Parathyroid adenoma (tissue), 2 donors: ENCODE data around the gene IL17RC.

Source experiments
- H2AFZ ChIP-seq: fragments of 300-600 bp; sonication (generic); one replicate; pipeline ENCODE4 v1.7.0; 2017; ENCODE audit warnings: antibody characterized with exemption, mild to moderate bottlenecking
- H3K27ac ChIP-seq: fragments of 300-600 bp; sonication (generic); one replicate; pipeline ENCODE4 v1.7.0; 2017
- H3K27me3 ChIP-seq: fragments of 300-600 bp; sonication (generic); one replicate; pipeline ENCODE4 v1.7.0; 2017; ENCODE audit warnings: low read length; ENCODE audit not compliant: control insufficient read depth, insufficient read depth
- H3K36me3 ChIP-seq: fragments of 300-600 bp; sonication (generic); one replicate; pipeline ENCODE4 v1.7.0; 2017; ENCODE audit warnings: low read length; ENCODE audit not compliant: control insufficient read depth, insufficient read depth
- H3K4me1 ChIP-seq: fragments of 300-600 bp; sonication (generic); one replicate; pipeline ENCODE4 v1.7.0; 2017; ENCODE audit warnings: control low read depth
- H3K4me2 ChIP-seq: fragments of 300-600 bp; sonication (generic); one replicate; pipeline ENCODE4 v1.7.0; 2017; ENCODE audit warnings: low read length
- H3K4me3 ChIP-seq: fragments of 300-600 bp; sonication (generic); one replicate; pipeline ENCODE4 v1.7.0; 2017; ENCODE audit warnings: low read depth, low read length
- H3K79me2 ChIP-seq: fragments of 300-600 bp; sonication (generic); one replicate; pipeline ENCODE4 v1.7.0; 2017; ENCODE audit warnings: control low read depth
- H3K9ac ChIP-seq: fragments of 300-600 bp; sonication (generic); one replicate; pipeline ENCODE4 v1.7.0; 2017; ENCODE audit warnings: mild to moderate bottlenecking
- H3K9me3 ChIP-seq: fragments of 300-600 bp; sonication (generic); one replicate; pipeline ENCODE4 v1.7.0; 2017; ENCODE audit warnings: low read length; ENCODE audit not compliant: control insufficient read depth
- TF ChIP-seq, protein P1 (sequence below): fragments of 300-600 bp; sonication (generic); IDR thresholded peaks from one replicate; pipeline ENCODE4 v1.7.0; 2017; ENCODE audit warnings: antibody characterized with exemption, mild to moderate bottlenecking
- donor health status: primary hyperparathyroidism.

IL17RC gene

DNA sequence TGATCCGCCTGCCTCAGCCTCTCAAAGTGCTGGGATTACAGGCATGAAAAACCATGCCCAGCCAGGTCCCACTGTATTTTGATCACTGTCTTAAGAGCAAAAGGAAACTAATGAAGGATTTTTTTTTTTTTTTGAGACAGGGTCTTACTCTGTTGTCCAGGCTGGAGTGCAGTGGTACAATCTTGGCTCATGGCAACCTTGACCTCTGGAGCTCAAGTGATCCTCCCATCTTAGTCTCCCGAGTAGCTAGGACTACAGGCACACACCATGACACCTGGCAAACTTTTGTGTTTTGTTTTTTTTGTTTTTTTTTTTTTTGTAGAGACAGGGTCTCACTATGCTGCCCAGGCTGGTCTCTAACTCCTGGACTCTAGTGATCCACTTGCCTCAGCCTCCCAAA lies 63.4 kb downstream of the IL17RC start:
- Histone ChIP-seq H3K36me3 (no peaks in the 10 kb centered on the region), H3K4me1 (no peaks in the 10 kb centered on the region), H3K79me2 (peaks cover 15% of the 10 kb centered on the region), H3K27me3 (no peaks in the 10 kb centered on the region), H3K9ac (no peak overlapping the region), H3K27ac (no peak overlapping the region), H3K4me2 (no peak overlapping the region), H2AFZ (no peak overlapping the region), H3K9me3 (no peaks in the 10 kb centered on the region), H3K4me3 (no peak overlapping the region)
- TF ChIP-seq, protein P1, sequence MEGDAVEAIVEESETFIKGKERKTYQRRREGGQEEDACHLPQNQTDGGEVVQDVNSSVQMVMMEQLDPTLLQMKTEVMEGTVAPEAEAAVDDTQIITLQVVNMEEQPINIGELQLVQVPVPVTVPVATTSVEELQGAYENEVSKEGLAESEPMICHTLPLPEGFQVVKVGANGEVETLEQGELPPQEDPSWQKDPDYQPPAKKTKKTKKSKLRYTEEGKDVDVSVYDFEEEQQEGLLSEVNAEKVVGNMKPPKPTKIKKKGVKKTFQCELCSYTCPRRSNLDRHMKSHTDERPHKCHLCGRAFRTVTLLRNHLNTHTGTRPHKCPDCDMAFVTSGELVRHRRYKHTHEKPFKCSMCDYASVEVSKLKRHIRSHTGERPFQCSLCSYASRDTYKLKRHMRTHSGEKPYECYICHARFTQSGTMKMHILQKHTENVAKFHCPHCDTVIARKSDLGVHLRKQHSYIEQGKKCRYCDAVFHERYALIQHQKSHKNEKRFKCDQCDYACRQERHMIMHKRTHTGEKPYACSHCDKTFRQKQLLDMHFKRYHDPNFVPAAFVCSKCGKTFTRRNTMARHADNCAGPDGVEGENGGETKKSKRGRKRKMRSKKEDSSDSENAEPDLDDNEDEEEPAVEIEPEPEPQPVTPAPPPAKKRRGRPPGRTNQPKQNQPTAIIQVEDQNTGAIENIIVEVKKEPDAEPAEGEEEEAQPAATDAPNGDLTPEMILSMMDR = no peak
